ENCODE data around the gene ITCH. TPM values are rescaled to one million over a fixed set of nuclear protein-coding genes. Genes with fewer than 3 reads are reported as not detected.

Gene ITCH
- total and polyA plus RNA-seq, 2 donors (not counting 3 experiments of a cell fraction or from before 2014, with no cell fraction given): 6.4 to 57.4 TPM

DNA sequence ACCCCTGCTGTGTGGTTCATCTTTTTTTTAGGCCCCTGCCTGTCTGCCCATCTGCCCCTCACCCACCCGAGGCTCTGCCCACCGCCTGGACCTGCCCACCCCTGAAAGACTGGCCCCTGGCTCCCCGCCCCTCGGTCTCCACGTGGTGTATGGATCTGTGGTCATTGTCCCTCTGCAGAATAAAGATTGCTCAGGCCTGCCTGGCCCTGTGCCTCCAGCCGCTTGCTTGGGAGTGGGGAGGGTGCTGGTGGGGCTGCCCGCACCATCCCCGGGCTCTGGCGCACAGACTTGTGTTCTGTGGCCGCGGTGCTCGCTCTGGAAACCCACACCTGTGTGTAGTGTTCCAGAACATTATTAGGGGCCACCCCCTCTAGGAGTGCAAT lies 197.1 kb downstream of the ITCH start:
- TF ChIP-seq POLR2AphosphoS5 (IDR thresholded peaks at IDR 0.05; ENCODE audit: insufficient read depth, low read depth, low read length): no peak
- TF ChIP-seq JUN (IDR thresholded peaks at IDR 0.05; ENCODE audit: borderline replicate concordance, insufficient read depth, insufficient read length, low read depth): no peak
- no peak for TF ChIP-seq POLR2A (IDR thresholded peaks at IDR 0.05; ENCODE audit: low read depth, low read length)
- no peak for TF ChIP-seq MYC (IDR thresholded peaks at IDR 0.05; ENCODE audit: low read depth, low read length)
- TF ChIP-seq, protein P1, sequence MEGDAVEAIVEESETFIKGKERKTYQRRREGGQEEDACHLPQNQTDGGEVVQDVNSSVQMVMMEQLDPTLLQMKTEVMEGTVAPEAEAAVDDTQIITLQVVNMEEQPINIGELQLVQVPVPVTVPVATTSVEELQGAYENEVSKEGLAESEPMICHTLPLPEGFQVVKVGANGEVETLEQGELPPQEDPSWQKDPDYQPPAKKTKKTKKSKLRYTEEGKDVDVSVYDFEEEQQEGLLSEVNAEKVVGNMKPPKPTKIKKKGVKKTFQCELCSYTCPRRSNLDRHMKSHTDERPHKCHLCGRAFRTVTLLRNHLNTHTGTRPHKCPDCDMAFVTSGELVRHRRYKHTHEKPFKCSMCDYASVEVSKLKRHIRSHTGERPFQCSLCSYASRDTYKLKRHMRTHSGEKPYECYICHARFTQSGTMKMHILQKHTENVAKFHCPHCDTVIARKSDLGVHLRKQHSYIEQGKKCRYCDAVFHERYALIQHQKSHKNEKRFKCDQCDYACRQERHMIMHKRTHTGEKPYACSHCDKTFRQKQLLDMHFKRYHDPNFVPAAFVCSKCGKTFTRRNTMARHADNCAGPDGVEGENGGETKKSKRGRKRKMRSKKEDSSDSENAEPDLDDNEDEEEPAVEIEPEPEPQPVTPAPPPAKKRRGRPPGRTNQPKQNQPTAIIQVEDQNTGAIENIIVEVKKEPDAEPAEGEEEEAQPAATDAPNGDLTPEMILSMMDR (IDR thresholded peaks at IDR 0.05; ENCODE audit: extremely low read depth in 1 of 2, insufficient read depth in 1 of 2, low read depth in 1 of 2, low read length in 2 of 2): no peak
- TF ChIP-seq EZH2 (IDR thresholded peaks at IDR 0.05; ENCODE audit: borderline replicate concordance, low read depth, low read length, severe bottlenecking): no peak
- TF ChIP-seq, protein P2, sequence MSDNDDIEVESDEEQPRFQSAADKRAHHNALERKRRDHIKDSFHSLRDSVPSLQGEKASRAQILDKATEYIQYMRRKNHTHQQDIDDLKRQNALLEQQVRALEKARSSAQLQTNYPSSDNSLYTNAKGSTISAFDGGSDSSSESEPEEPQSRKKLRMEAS (IDR thresholded peaks at IDR 0.05; ENCODE audit: insufficient read depth, insufficient read length): no peak
- TF ChIP-seq FOS (IDR thresholded peaks at IDR 0.05; ENCODE audit: borderline replicate concordance, insufficient read depth, low read length): no peak
- TF ChIP-seq GATA2 (IDR thresholded peaks at IDR 0.05; ENCODE audit: insufficient read depth, insufficient read length, low read depth, low read length): no peak
- BruUV-seq (replicated peaks): no TSS peak

More for the DNA sequence above, 197.1 kb downstream of the ITCH start:
- H2AFZ ChIP-seq (ENCODE audit: low read depth, low read length): no peak overlapping the region
- H3K4me1 ChIP-seq (ENCODE audit: control insufficient read depth, extremely low read depth, insufficient read depth, low read length): no peaks in the 10 kb centered on the region
- H3K27ac ChIP-seq (ENCODE audit: insufficient read depth, low read depth, low read length): no peak overlapping the region
- no peak overlapping the region for H3K9ac ChIP-seq (replicated peaks; ENCODE audit: extremely low read depth, insufficient read depth, low read length)
- H3K79me2 ChIP-seq (ENCODE audit: control insufficient read depth, insufficient read depth, low read length): no peaks in the 10 kb centered on the region
- DNase-seq (ENCODE audit: low read depth, low spot score) (no peak), FAIRE-seq (no peak)
- H3K4me2 ChIP-seq (ENCODE audit: insufficient read depth, low read length): no peak overlapping the region
- H3K27me3 ChIP-seq (ENCODE audit: control insufficient read depth in 2 of 2, insufficient read depth in 2 of 2, low read length in 2 of 2): no peaks in the 10 kb centered on the region
- H4K20me1 ChIP-seq (replicated peaks; ENCODE audit: control insufficient read depth, extremely low read depth, insufficient read depth, low read length): no peaks in the 10 kb centered on the region
- no peaks in the 10 kb centered on the region for H3K9me1 ChIP-seq (replicated peaks; ENCODE audit: control insufficient read depth, extremely low read depth, insufficient read depth, low read length)
- H3K36me3 ChIP-seq (ENCODE audit: control insufficient read depth in 2 of 2, extremely low read depth in 1 of 2, insufficient read depth in 2 of 2, low read length in 2 of 2): no peaks in the 10 kb centered on the region
- CTCF ChIA-PET: interaction anchor here (1.3 kb wide), 1 partner anchor 147 kb away, joined by 4 read pairs; no protein-coding TSS in a partner anchor
- H3K9me3 ChIP-seq (replicated peaks; ENCODE audit: control insufficient read depth, insufficient read depth, low read length): no peaks in the 10 kb centered on the region
- intact Hi-C loops (cut with micrococcal nuclease) (no loop called here), dilution Hi-C loops (cut with MboI; ENCODE audit: extremely low pct_ligation_motif_present, low sequenced_read_pairs) (no loop called here)
- H3K4me3 ChIP-seq (replicated peaks in 1 of 3; ENCODE audit: insufficient read depth in 1 of 3, low read depth in 1 of 3, low read length in 3 of 3): no peak overlapping the region
- POLR2A ChIA-PET: no interaction called here

Data from endothelial cell of umbilical vein (primary cell).